Activated naive CD4-positive, alpha-beta T cell treated with anti-CD3 and anti-CD28 coated beads for 36 hours (primary cell): ENCODE results near the gene ATP6V0A4. TPM values are rescaled to one million over a fixed set of nuclear protein-coding genes. Genes with fewer than 3 reads are reported as not detected.
"Not testable (repeated sequence)": the region's sequence is repeated elsewhere in the genome, so short reads cannot be mapped to it uniquely, and the experiment has no call there.

Experiments
- CTCF ChIA-PET: fragments of 350-600 bp; sonication (Branson Sonifier 250); formaldehyde crosslinking; loops from one replicate; lab custom pipeline; 2021; ENCODE audit warnings: antibody characterized with exemption; lab: Charles Lee
- DNase-seq: peaks from one replicate; pipeline ENCODE4 v3.0.0-alpha.2; 2020
- H3K27ac Mint-ChIP-seq: one replicate; pipeline ENCODE4 v1.8.0; 2021; ENCODE audit warnings: mild to moderate bottlenecking, mixed read lengths
- H3K27me3 Mint-ChIP-seq: one replicate; pipeline ENCODE4 v1.8.0; 2021; ENCODE audit warnings: low read depth, mixed read lengths
- H3K36me3 Mint-ChIP-seq: one replicate; pipeline ENCODE4 v1.8.0; 2021; ENCODE audit warnings: low read depth, mixed read lengths
- H3K4me1 Mint-ChIP-seq: one replicate; pipeline ENCODE4 v1.8.0; 2021; ENCODE audit warnings: low read depth, mixed read lengths
- H3K4me3 Mint-ChIP-seq: one replicate; pipeline ENCODE4 v1.8.0; 2021; ENCODE audit warnings: mild to moderate bottlenecking, moderate library complexity, mixed read lengths
- H3K9me3 Mint-ChIP-seq: one replicate; pipeline ENCODE4 v1.8.0; 2021; ENCODE audit warnings: mixed read lengths
- intact Hi-C: fragments of 100-400 bp; cut with micrococcal nuclease; formaldehyde crosslinking; loops from one replicate; pipeline ENCODE4 v1.15.1; 2023
- total RNA-seq, 2 experiments: library from RNA; stranded (reverse); gene quantifications; one replicate each; pipeline ENCODE4 v1.2.3, GENCODE V29; 2021

The ATP6V0A4 gene
- total RNA-seq, 2 experiments from 2014 or later: not detected

GRCh38 chr7:138690495-138690894 lies 107.5 kb downstream of the ATP6V0A4 start:
- no peak overlapping the region for H3K27ac Mint-ChIP-seq
- CTCF ChIA-PET: interaction anchor here (0.5 kb wide), 1 partner anchor 228 kb away, joined by 4 read pairs; no protein-coding TSS in a partner anchor
- DNase-seq: no peak
- no peak overlapping the region for H3K4me3 Mint-ChIP-seq
- H3K9me3 Mint-ChIP-seq: no peaks in the 10 kb centered on the region
- H3K27me3 Mint-ChIP-seq: peaks cover 2% of the 10 kb centered on the region
- intact Hi-C loops: no loop called here
- no peaks in the 10 kb centered on the region for H3K4me1 Mint-ChIP-seq
- no peaks in the 10 kb centered on the region for H3K36me3 Mint-ChIP-seq

- H3K27me3 Mint-ChIP-seq, H3K4me3 Mint-ChIP-seq, H3K9me3 Mint-ChIP-seq, H3K36me3 Mint-ChIP-seq, H3K4me1 Mint-ChIP-seq, DNase-seq, H3K27ac Mint-ChIP-seq, intact Hi-C loops, CTCF ChIA-PET: not testable (repeated sequence)
Measured at GRCh38 chr7:138688037-138688436, 110.0 kb downstream of the ATP6V0A4 start.

- H3K27me3 Mint-ChIP-seq: peaks cover 2% of the 10 kb centered on the region
- H3K9me3 Mint-ChIP-seq: no peaks in the 10 kb centered on the region
- intact Hi-C loops: no loop called here
- CTCF ChIA-PET: no interaction called here
- H3K36me3 Mint-ChIP-seq: no peaks in the 10 kb centered on the region
- no peak for DNase-seq
- H3K4me3 Mint-ChIP-seq: no peak overlapping the region
- no peak overlapping the region for H3K27ac Mint-ChIP-seq
- peaks cover 4% of the 10 kb centered on the region for H3K4me1 Mint-ChIP-seq
Measured at GRCh38 chr7:138684340-138684739, 113.7 kb downstream of the ATP6V0A4 start.

GRCh38 chr7:138679793-138680192 lies 118.2 kb downstream of the ATP6V0A4 start:
- H3K9me3 Mint-ChIP-seq: no peaks in the 10 kb centered on the region

GRCh38 chr7:138670594-138670993 lies 127.4 kb downstream of the ATP6V0A4 start:
- no peaks in the 10 kb centered on the region for H3K9me3 Mint-ChIP-seq
- H3K27me3 Mint-ChIP-seq: peaks cover 13% of the 10 kb centered on the region
- peaks cover 5% of the 10 kb centered on the region for H3K4me1 Mint-ChIP-seq
- no peak for DNase-seq
- no peak overlapping the region for H3K27ac Mint-ChIP-seq
- H3K4me3 Mint-ChIP-seq: no peak overlapping the region
- CTCF ChIA-PET: no interaction called here
- no peaks in the 10 kb centered on the region for H3K36me3 Mint-ChIP-seq
- intact Hi-C loops: no loop called here

More at GRCh38 chr7:138679793-138680192, 118.2 kb downstream of the ATP6V0A4 start:
- Mint-ChIP-seq H3K27ac (no peak overlapping the region), H3K4me1 (peaks cover 4% of the 10 kb centered on the region), H3K27me3 (no peaks in the 10 kb centered on the region), H3K36me3 (no peaks in the 10 kb centered on the region), H3K4me3 (no peak overlapping the region)
- intact Hi-C loops: no loop called here
- DNase-seq: no peak
- CTCF ChIA-PET: no interaction called here

- intact Hi-C loops: no loop called here
- H3K9me3 Mint-ChIP-seq: no peaks in the 10 kb centered on the region
- no peak overlapping the region for H3K4me3 Mint-ChIP-seq
- CTCF ChIA-PET: no interaction called here
- peaks cover 10% of the 10 kb centered on the region for H3K4me1 Mint-ChIP-seq
- DNase-seq: no peak
- no peak overlapping the region for H3K27ac Mint-ChIP-seq
- peaks cover 20% of the 10 kb centered on the region for H3K27me3 Mint-ChIP-seq
- H3K36me3 Mint-ChIP-seq: no peaks in the 10 kb centered on the region
Measured at GRCh38 chr7:138669364-138669763, 128.6 kb downstream of the ATP6V0A4 start.

GRCh38 chr7:138668946-138669345 lies 129.1 kb downstream of the ATP6V0A4 start:
- Mint-ChIP-seq H3K9me3 (no peaks in the 10 kb centered on the region), H3K36me3 (no peaks in the 10 kb centered on the region), H3K27ac (no peak overlapping the region), H3K4me1 (peaks cover 14% of the 10 kb centered on the region), H3K4me3 (no peak overlapping the region), H3K27me3 (peaks cover 20% of the 10 kb centered on the region)
- CTCF ChIA-PET: interaction anchor here (0.5 kb wide), 1 partner anchor 64 kb away, joined by 3 read pairs; no protein-coding TSS in a partner anchor
- no peak for DNase-seq
- intact Hi-C loops: no loop called here

- intact Hi-C loops: no loop called here
- Mint-ChIP-seq H3K9me3 (no peaks in the 10 kb centered on the region), H3K36me3 (no peaks in the 10 kb centered on the region), H3K27ac (no peak overlapping the region), H3K4me1 (peaks cover 15% of the 10 kb centered on the region), H3K4me3 (no peak overlapping the region), H3K27me3 (peaks cover 27% of the 10 kb centered on the region)
- CTCF ChIA-PET: no interaction called here
- DNase-seq: no peak
Measured at GRCh38 chr7:138668229-138668596, 129.8 kb downstream of the ATP6V0A4 start.

GRCh38 chr7:138667535-138668228 lies 130.3 kb downstream of the ATP6V0A4 start:
- intact Hi-C loops: no loop called here
- no peaks in the 10 kb centered on the region for H3K9me3 Mint-ChIP-seq
- no peaks in the 10 kb centered on the region for H3K36me3 Mint-ChIP-seq
- no peak overlapping the region for H3K27ac Mint-ChIP-seq
- peaks cover 29% of the 10 kb centered on the region for H3K27me3 Mint-ChIP-seq
- DNase-seq: peak; percentile 27
- H3K4me1 Mint-ChIP-seq: peaks cover 15% of the 10 kb centered on the region
- no peak overlapping the region for H3K4me3 Mint-ChIP-seq
- CTCF ChIA-PET: interaction anchor here (0.6 kb wide), 1 partner anchor 504 kb away, joined by 3 read pairs; no protein-coding TSS in a partner anchor

- Mint-ChIP-seq H3K27me3 (peaks cover 29% of the 10 kb centered on the region), H3K27ac (no peak overlapping the region), H3K4me1 (peaks cover 15% of the 10 kb centered on the region), H3K36me3 (no peaks in the 10 kb centered on the region), H3K4me3 (no peak overlapping the region), H3K9me3 (no peaks in the 10 kb centered on the region)
- CTCF ChIA-PET: interaction anchor here (0.5 kb wide), 1 partner anchor 164 kb away, joined by 3 read pairs; no protein-coding TSS in a partner anchor
- DNase-seq: no peak
- intact Hi-C loops: no loop called here
Measured at GRCh38 chr7:138666385-138666784, 131.6 kb downstream of the ATP6V0A4 start.

- Mint-ChIP-seq H3K36me3 (no peaks in the 10 kb centered on the region), H3K4me3 (no peak overlapping the region), H3K27me3 (peaks cover 29% of the 10 kb centered on the region), H3K9me3 (no peaks in the 10 kb centered on the region), H3K4me1 (peaks cover 15% of the 10 kb centered on the region), H3K27ac (no peak overlapping the region)
- intact Hi-C loops: no loop called here
- DNase-seq: no peak
- CTCF ChIA-PET: no interaction called here
Measured at GRCh38 chr7:138665669-138666140, 132.3 kb downstream of the ATP6V0A4 start.

- Mint-ChIP-seq H3K27ac (no peak overlapping the region), H3K4me1 (peaks cover 15% of the 10 kb centered on the region), H3K36me3 (no peaks in the 10 kb centered on the region), H3K27me3 (peaks cover 29% of the 10 kb centered on the region), H3K4me3 (peak overlapping the region; percentile 55), H3K9me3 (no peaks in the 10 kb centered on the region)
- no peak for DNase-seq
- CTCF ChIA-PET: no interaction called here
- intact Hi-C loops: no loop called here
Measured at GRCh38 chr7:138665249-138665648, 132.7 kb downstream of the ATP6V0A4 start.
